ENCODE measurements around the gene SARS2. TPM values are rescaled to one million over a fixed set of nuclear protein-coding genes. Genes with fewer than 3 reads are reported as not detected.

SARS2 gene
- total RNA-seq, 1 donor from 2014 or later = 45.8 TPM

GRCh38 chr19:38977445-38978325 lies 47.1 kb upstream of the SARS2 start:
- Mint-ChIP-seq H3K9me3 (no peaks in the 10 kb centered on the region), H3K27ac (no peak overlapping the region), H3K4me3 (no peak overlapping the region)

GRCh38 chr19:38975861-38976271 lies 45.3 kb upstream of the SARS2 start:
- peaks cover 6% of the 10 kb centered on the region for H4K20me1 ChIP-seq (ENCODE audit: low read depth)
- H3F3A ChIP-seq (ENCODE audit: low read depth) = peaks cover 21% of the 10 kb centered on the region
- no peak overlapping the region for H3K27ac ChIP-seq
- H3K27ac Mint-ChIP-seq = peak overlapping the region; percentile 96
- peaks cover 16% of the 10 kb centered on the region for H3K27me3 Mint-ChIP-seq (ENCODE audit: insufficient read depth, low read depth)
- peak overlapping the region; percentile 97 for H3K4me3 Mint-ChIP-seq
- peaks cover 7% of the 10 kb centered on the region for H3K4me1 ChIP-seq
- no peaks in the 10 kb centered on the region for H3K27me3 ChIP-seq
- H3K9me3 ChIP-seq (ENCODE audit: low read depth) = no peaks in the 10 kb centered on the region
- no peaks in the 10 kb centered on the region for H3K36me3 ChIP-seq
- H3K4me1 Mint-ChIP-seq = peaks cover 23% of the 10 kb centered on the region
- H3K4me3 ChIP-seq = peak overlapping the region; percentile 71
- H3K79me2 ChIP-seq (ENCODE audit: low read depth) = peaks cover 15% of the 10 kb centered on the region
- H3K9ac ChIP-seq = peak overlapping the region; percentile 0
- H3K9me3 Mint-ChIP-seq = no peaks in the 10 kb centered on the region
- DNase-seq (ENCODE audit: low spot score) = peak; percentile 67
- H3K36me3 Mint-ChIP-seq = peaks cover 4% of the 10 kb centered on the region
- no peak for TF ChIP-seq EZH2 (IDR thresholded peaks at IDR 0.05)
- TF ChIP-seq, protein P1, sequence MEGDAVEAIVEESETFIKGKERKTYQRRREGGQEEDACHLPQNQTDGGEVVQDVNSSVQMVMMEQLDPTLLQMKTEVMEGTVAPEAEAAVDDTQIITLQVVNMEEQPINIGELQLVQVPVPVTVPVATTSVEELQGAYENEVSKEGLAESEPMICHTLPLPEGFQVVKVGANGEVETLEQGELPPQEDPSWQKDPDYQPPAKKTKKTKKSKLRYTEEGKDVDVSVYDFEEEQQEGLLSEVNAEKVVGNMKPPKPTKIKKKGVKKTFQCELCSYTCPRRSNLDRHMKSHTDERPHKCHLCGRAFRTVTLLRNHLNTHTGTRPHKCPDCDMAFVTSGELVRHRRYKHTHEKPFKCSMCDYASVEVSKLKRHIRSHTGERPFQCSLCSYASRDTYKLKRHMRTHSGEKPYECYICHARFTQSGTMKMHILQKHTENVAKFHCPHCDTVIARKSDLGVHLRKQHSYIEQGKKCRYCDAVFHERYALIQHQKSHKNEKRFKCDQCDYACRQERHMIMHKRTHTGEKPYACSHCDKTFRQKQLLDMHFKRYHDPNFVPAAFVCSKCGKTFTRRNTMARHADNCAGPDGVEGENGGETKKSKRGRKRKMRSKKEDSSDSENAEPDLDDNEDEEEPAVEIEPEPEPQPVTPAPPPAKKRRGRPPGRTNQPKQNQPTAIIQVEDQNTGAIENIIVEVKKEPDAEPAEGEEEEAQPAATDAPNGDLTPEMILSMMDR (IDR thresholded peaks at IDR 0.05) = no peak
- no peak for TF ChIP-seq EZH2phosphoT487 (IDR thresholded peaks at IDR 0.05)
- peak overlapping the region; percentile 75 for H2AFZ ChIP-seq (replicated peaks)
- H3K4me2 ChIP-seq = peak overlapping the region; percentile 88

More at GRCh38 chr19:38977445-38978325, 47.1 kb upstream of the SARS2 start:
- TF ChIP-seq EZH2phosphoT487 (IDR thresholded peaks at IDR 0.05) (no peak), EZH2 (IDR thresholded peaks at IDR 0.05) (no peak)
- TF ChIP-seq, protein P1 (IDR thresholded peaks at IDR 0.05) = no peak
- no peak overlapping the region for H2AFZ ChIP-seq (replicated peaks)
- no peak overlapping the region for H3K27ac ChIP-seq
- H3K4me1 ChIP-seq = peaks cover 12% of the 10 kb centered on the region
- no peak for DNase-seq (ENCODE audit: low spot score)
- H3K36me3 ChIP-seq = no peaks in the 10 kb centered on the region
- no peaks in the 10 kb centered on the region for H4K20me1 ChIP-seq (ENCODE audit: low read depth)
- Mint-ChIP-seq H3K27me3 (ENCODE audit: insufficient read depth, low read depth) (peaks cover 19% of the 10 kb centered on the region), H3K36me3 (no peaks in the 10 kb centered on the region), H3K4me1 (peaks cover 23% of the 10 kb centered on the region)
- no peaks in the 10 kb centered on the region for H3K9me3 ChIP-seq (ENCODE audit: low read depth)
- H3K9ac ChIP-seq = no peak overlapping the region
- no peak overlapping the region for H3K4me3 ChIP-seq
- H3K4me2 ChIP-seq = no peak overlapping the region
- H3K79me2 ChIP-seq (ENCODE audit: low read depth) = peaks cover 9% of the 10 kb centered on the region
- no peaks in the 10 kb centered on the region for H3K27me3 ChIP-seq
- H3F3A ChIP-seq (ENCODE audit: low read depth) = peaks cover 21% of the 10 kb centered on the region

- no peaks in the 10 kb centered on the region for H3K36me3 ChIP-seq
- H3K4me1 ChIP-seq = peaks cover 7% of the 10 kb centered on the region
- H3F3A ChIP-seq (ENCODE audit: low read depth) = peaks cover 24% of the 10 kb centered on the region
- peak within 1 kb of the TSS; percentile 0 for H3K9ac ChIP-seq
- peaks cover 23% of the 10 kb centered on the region for H3K4me1 Mint-ChIP-seq
- no peaks in the 10 kb centered on the region for H3K27me3 ChIP-seq
- TF ChIP-seq EZH2 (IDR thresholded peaks at IDR 0.05) (no peak), EZH2phosphoT487 (IDR thresholded peaks at IDR 0.05) (no peak)
- TF ChIP-seq, protein P1 (IDR thresholded peaks at IDR 0.05) = no peak
- peaks cover 13% of the 10 kb centered on the region for H3K27me3 Mint-ChIP-seq (ENCODE audit: insufficient read depth, low read depth)
- peaks cover 15% of the 10 kb centered on the region for H3K79me2 ChIP-seq (ENCODE audit: low read depth)
- H3K36me3 Mint-ChIP-seq = peaks cover 4% of the 10 kb centered on the region
- H3K27ac ChIP-seq = no peak within 1 kb of the TSS
- peak; percentile 77 for DNase-seq (ENCODE audit: low spot score)
- H2AFZ ChIP-seq (replicated peaks) = peak within 1 kb of the TSS; percentile 75
- H3K4me3 Mint-ChIP-seq = peak within 1 kb of the TSS; percentile 97
- H3K27ac Mint-ChIP-seq = peak within 1 kb of the TSS; percentile 96
- H3K9me3 Mint-ChIP-seq = no peaks in the 10 kb centered on the region
- H3K4me3 ChIP-seq = peak within 1 kb of the TSS; percentile 71
- H3K4me2 ChIP-seq = peak within 1 kb of the TSS; percentile 88
- peaks cover 6% of the 10 kb centered on the region for H4K20me1 ChIP-seq (ENCODE audit: low read depth)
- no peaks in the 10 kb centered on the region for H3K9me3 ChIP-seq (ENCODE audit: low read depth)
Observed at GRCh38 chr19:38975214-38975860, 44.8 kb upstream of the SARS2 start, which contains the start of gene FBXO17. Gene FBXO17, minus strand, starts transcription at chr19:38975742. Its CDS starts 25,423 bp downstream, at chr19:38950319.
